A549 (cell line): ENCODE data around the gene CEPT1. TPM values are rescaled to one million over a fixed set of nuclear protein-coding genes. Genes with fewer than 3 reads are reported as not detected.

ENCODE experiments used
- ATAC-seq, 2 experiments: fragments of 200-7000 bp in 1 of 2; fragments of >200 bp in 1 of 2; cut with Nextera tagmentation in 1 of 2; cut with Tn5 transposase in 1 of 2; 3 replicates each; pipeline versions ENCODE4 v1.8.0 to v1.9.1; 2018 to 2020; ENCODE audit warnings: mild to moderate bottlenecking in 1 of 2, moderate library complexity in 1 of 2
- CTCF ChIA-PET: fragments of 300-600 bp; sonication (Branson Sonifier 250); formaldehyde crosslinking; extraction: SDS; loops from one replicate; lab custom pipeline; 2021; ENCODE audit warnings: antibody characterized with exemption, inconsistent platforms; lab: Yijun Ruan, JAX
- POLR2A ChIA-PET: fragments of 350-600 bp; formaldehyde crosslinking; extraction: SDS; loops from one replicate; lab custom pipeline; 2021; ENCODE audit warnings: antibody characterized with exemption, inconsistent platforms; lab: Yijun Ruan, JAX
- DNase-seq, 2 experiments: peaks; one replicate each; pipeline versions ENCODE4 v3.0.0 to v3.0.0-alpha.2; 2011 to 2016; ENCODE audit warnings: low read depth in 1 of 2, low spot score in 1 of 2
- FAIRE-seq: peaks from 2 replicates; lab custom pipeline; 2011; peaks lifted over from hg19 to GRCh38; lab: Jason Lieb, UNC
- H3K27ac ChIP-seq, 2 experiments: fragments of >200 bp; sonication (Bioruptor Twin); formaldehyde crosslinking; 3 replicates each; pipeline ENCODE4 v1.5.1; 2016 to 2017
- H3K4me1 ChIP-seq: fragments of >200 bp; sonication (Bioruptor Twin); formaldehyde crosslinking; 3 replicates; pipeline ENCODE4 v1.6.1; 2016
- H3K4me2 ChIP-seq: fragments of >200 bp; sonication (Bioruptor Twin); formaldehyde crosslinking; 3 replicates; pipeline ENCODE4 v1.6.1; 2016
- H3K4me3 ChIP-seq: fragments of >200 bp; sonication (Bioruptor Twin); formaldehyde crosslinking; 3 replicates; pipeline ENCODE4 v1.5.1; 2016
- H3K9me3 ChIP-seq: fragments of >200 bp; sonication (Bioruptor Twin); formaldehyde crosslinking; 3 replicates; pipeline ENCODE4 v1.6.1; 2016
- BHLHE40 ChIP-seq: IDR thresholded peaks from 2 replicates; pipeline ENCODE4 v1.6.1; 2012; ENCODE audit warnings: low read depth, low read length, inconsistent platforms
- CBX2 ChIP-seq: fragments of 200-600 bp; sonication (generic); IDR thresholded peaks from 2 replicates; pipeline ENCODE4 v1.6.1; 2016; ENCODE audit warnings: low read depth, mild to moderate bottlenecking, borderline replicate concordance
- CEBPB ChIP-seq, 2 experiments: fragments of >200 bp in 1 of 2; sonication (Bioruptor Twin) in 1 of 2; formaldehyde crosslinking in 1 of 2; IDR thresholded peaks; 2 replicates each; pipeline ENCODE4 v1.6.1; 2012 to 2016
- ESRRA ChIP-seq: fragments of 150-350 bp; IDR thresholded peaks from 2 replicates; pipeline ENCODE4 v1.6.1; 2014; ENCODE audit warnings: mild to moderate bottlenecking, low read length, borderline replicate concordance
- FOXS1 ChIP-seq: fragments of 250-450 bp; sonication (Bioruptor Pico); IDR thresholded peaks from 2 replicates; pipeline ENCODE4 v1.5.0; 2020; ENCODE audit warnings: mild to moderate bottlenecking, moderate library complexity
- HOXA7 ChIP-seq: fragments of 250-450 bp; sonication (Bioruptor Pico); IDR thresholded peaks from 2 replicates; pipeline ENCODE4 v1.5.0; 2020; ENCODE audit warnings: mild to moderate bottlenecking, moderate library complexity
- HOXB5 ChIP-seq: fragments of 250-450 bp; sonication (Bioruptor Pico); IDR thresholded peaks from 2 replicates; pipeline ENCODE4 v1.5.0; 2020; ENCODE audit warnings: mild to moderate bottlenecking, moderate library complexity
- JUN ChIP-seq, 2 experiments: fragments of >200 bp; sonication (Bioruptor Twin); formaldehyde crosslinking; IDR thresholded peaks; 2 replicates in 1 of 2; 3 replicates in 1 of 2; pipeline ENCODE4 v1.6.1; 2016 to 2017
- JUNB ChIP-seq: fragments of >200 bp; sonication (Bioruptor Twin); formaldehyde crosslinking; IDR thresholded peaks from 2 replicates; pipeline ENCODE4 v1.6.1; 2016
- KDM5A ChIP-seq: fragments of 200-600 bp; sonication (generic); IDR thresholded peaks from 2 replicates; pipeline ENCODE4 v1.6.1; 2016; ENCODE audit warnings: antibody characterized with exemption, mild to moderate bottlenecking
- MAZ ChIP-seq: fragments of 150-350 bp; IDR thresholded peaks from 2 replicates; pipeline ENCODE4 v1.6.1; 2014; ENCODE audit warnings: antibody characterized with exemption, low read depth, low read length, borderline replicate concordance
- PHF8 ChIP-seq: fragments of 200-600 bp; sonication (generic); IDR thresholded peaks from 2 replicates; pipeline ENCODE4 v1.6.1; 2016; ENCODE audit warnings: low read depth, mild to moderate bottlenecking, antibody characterized with exemption, moderate library complexity, borderline replicate concordance
- POLR2A ChIP-seq: IDR thresholded peaks from 2 replicates; pipeline ENCODE4 v1.6.1; 2012; ENCODE audit warnings: mild to moderate bottlenecking, low read length
- RAD21 ChIP-seq, 2 experiments: fragments of >200 bp in 1 of 2; sonication (Bioruptor Twin) in 1 of 2; formaldehyde crosslinking in 1 of 2; IDR thresholded peaks in 1 of 2; conservative IDR thresholded peaks in 1 of 2; 2 replicates in 1 of 2; 3 replicates in 1 of 2; pipeline ENCODE4 v1.6.1; 2012 to 2018; ENCODE audit warnings: inconsistent platforms in 1 of 2
- RARB ChIP-seq: fragments of 250-450 bp; sonication (Bioruptor Pico); IDR thresholded peaks from 2 replicates; pipeline ENCODE4 v1.8.0; 2021; ENCODE audit warnings: mild to moderate bottlenecking, moderate library complexity
- RCOR1 ChIP-seq: fragments of 150-350 bp; IDR thresholded peaks from 2 replicates; pipeline ENCODE4 v1.6.1; 2014; ENCODE audit warnings: antibody characterized with exemption, low read length, low read depth
- SMC3 ChIP-seq: fragments of >200 bp; sonication (Bioruptor Twin); formaldehyde crosslinking; IDR thresholded peaks from 3 replicates; pipeline ENCODE4 v1.6.1; 2018; ENCODE audit warnings: inconsistent platforms
- SREBF2 ChIP-seq: fragments of 450-650 bp; IDR thresholded peaks from 2 replicates; pipeline ENCODE4 v1.6.1; 2014; ENCODE audit warnings: mild to moderate bottlenecking, moderate library complexity
- TP53 ChIP-seq: fragments of 250-450 bp; sonication (Bioruptor Pico); IDR thresholded peaks from 2 replicates; pipeline ENCODE4 v1.5.0; 2021; ENCODE audit warnings: mild to moderate bottlenecking, moderate library complexity
- ZFP36 ChIP-seq: fragments of 450-650 bp; IDR thresholded peaks from 2 replicates; pipeline ENCODE4 v1.6.1; 2014; ENCODE audit warnings: borderline replicate concordance; ENCODE audit not compliant: partially characterized antibody
- WGBS: methylation state at CpG from one replicate; pipeline ENCODE4 v1.1.6; 2017; ENCODE audit errors: missing lambda C conversion rate; 5-methylcytosine and 5-hydroxymethylcytosine counted together
- polyA plus RNA-seq, 4 experiments: library from polyadenylated mRNA; depleted of rRNA in 3 of 4; stranded (reverse); fragments of >200 nt; fragmentation: RNase III in 1 of 4; extraction: RNeasy Plus Mini Kit Qiagen cat#74134 plus additional on column Dnase treatment in 1 of 4; gene quantifications; 2 replicates in 3 of 4; 3 replicates in 1 of 4; pipeline ENCODE4 v1.2.3, GENCODE V29; 2011 to 2017
- TF ChIP-seq, protein P1 (sequence below): fragments of 200-600 bp; sonication (generic); IDR thresholded peaks from 2 replicates; pipeline ENCODE4 v1.6.1; 2016; ENCODE audit warnings: antibody characterized with exemption, mild to moderate bottlenecking, moderate library complexity
- TF ChIP-seq, protein P2 (sequence below): IDR thresholded peaks from 2 replicates; pipeline ENCODE4 v1.6.1; 2012
- TF ChIP-seq, protein P3 (sequence below): IDR thresholded peaks from 2 replicates; pipeline ENCODE4 v1.6.1; 2012
- TF ChIP-seq, protein P4 (sequence below): fragments of 150-350 bp; IDR thresholded peaks from 2 replicates; pipeline ENCODE4 v1.6.1; 2014; ENCODE audit warnings: low read depth, mild to moderate bottlenecking, low read length

Gene CEPT1
- polyA plus RNA-seq, 2 of the 4 experiments (the other 2 are of a cell fraction) = 12.3 to 26.2 TPM

DNA sequence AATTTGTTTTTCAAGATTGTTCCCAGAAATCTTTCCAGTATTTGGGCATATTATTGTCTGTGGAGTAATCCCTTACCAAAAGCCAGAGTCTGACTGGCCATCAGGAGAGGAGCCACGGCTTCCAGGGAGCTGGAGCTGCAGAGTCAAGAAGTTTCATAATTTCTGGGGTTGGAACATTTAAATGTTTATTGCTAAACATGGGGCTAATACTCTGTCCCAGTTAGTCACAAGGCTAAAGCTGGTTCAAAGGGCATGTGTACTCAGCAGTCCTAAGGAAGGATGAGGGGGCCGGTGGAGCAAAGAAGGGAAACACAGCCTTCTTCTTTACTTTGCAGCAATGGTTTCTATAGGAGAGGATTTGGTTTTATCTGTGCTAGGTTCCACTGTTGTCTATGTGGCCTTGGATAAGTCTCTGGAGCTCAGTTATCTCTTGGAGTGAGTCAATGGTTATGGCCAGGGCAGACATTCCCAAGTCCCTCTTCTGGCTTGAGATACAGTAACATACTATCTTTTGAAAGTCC, 51.0 kb downstream of the CEPT1 start:
- DNase-seq (no peak), ATAC-seq (no peak), FAIRE-seq (no peak)
- TF ChIP-seq CBX2 = no peak
- no peak for TF ChIP-seq CEBPB (IDR thresholded peaks at IDR 0.05)
- no peak for TF ChIP-seq TP53 (CRISPR knock-in tag)
- no peak for TF ChIP-seq RAD21 (conservative IDR thresholded peaks at IDR 0.05 in 1 of 2, IDR thresholded peaks at IDR 0.05 in 1 of 2)
- no peak for TF ChIP-seq MAZ
- TF ChIP-seq PHF8 = no peak
- no peak for TF ChIP-seq HOXB5 (CRISPR knock-in tag)
- TF ChIP-seq FOXS1 (CRISPR knock-in tag) = no peak
- TF ChIP-seq BHLHE40 = no peak
- no peak overlapping the region for H3K4me3 ChIP-seq
- no peak overlapping the region for H3K4me2 ChIP-seq
- H3K4me1 ChIP-seq = no peaks in the 10 kb centered on the region
- no peak overlapping the region for H3K27ac ChIP-seq
- H3K9me3 ChIP-seq = no peaks in the 10 kb centered on the region
- ChIA-PET CTCF (no interaction called here), POLR2A (no interaction called here)
- 90% methylated on average over 2 of the region's 2 CpGs for WGBS

DNA sequence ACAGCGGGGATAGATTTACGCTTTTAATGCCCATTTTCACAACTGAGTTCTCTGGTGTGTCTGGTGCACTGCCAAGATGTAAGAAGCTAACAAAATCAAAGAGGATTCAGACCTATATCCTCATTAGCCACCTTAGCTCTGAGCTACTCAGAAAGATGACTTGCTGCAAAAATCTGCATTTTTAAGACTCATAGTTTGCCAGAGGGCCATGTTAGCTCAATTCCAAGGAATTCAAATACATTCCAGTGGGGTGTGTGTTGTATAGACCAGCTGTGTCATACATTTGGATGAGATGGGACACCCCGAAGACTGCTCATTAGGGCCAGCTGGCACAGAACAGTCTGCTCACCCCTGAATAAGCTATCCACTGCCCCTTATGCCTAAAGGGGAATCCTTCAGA, 51.5 kb downstream of the CEPT1 start:
- H3K27ac ChIP-seq = no peak overlapping the region
- H3K4me3 ChIP-seq = no peak overlapping the region
- no peak for DNase-seq
- no peak overlapping the region for H3K4me2 ChIP-seq
- CTCF ChIA-PET = no interaction called here
- no peaks in the 10 kb centered on the region for H3K9me3 ChIP-seq
- WGBS = 84% methylated on average over 3 of the region's 3 CpGs
- TF ChIP-seq ESRRA (no peak), RCOR1 (no peak), JUNB (no peak), POLR2A (no peak), MAZ (no peak), KDM5A (no peak), SMC3 (no peak), ZFP36 (no peak), TP53 (CRISPR knock-in tag) (no peak), JUN (IDR thresholded peaks at IDR 0.05) (no peak), HOXA7 (CRISPR knock-in tag) (no peak), SREBF2 (no peak), RARB (CRISPR knock-in tag) (no peak)
- TF ChIP-seq, protein P1, sequence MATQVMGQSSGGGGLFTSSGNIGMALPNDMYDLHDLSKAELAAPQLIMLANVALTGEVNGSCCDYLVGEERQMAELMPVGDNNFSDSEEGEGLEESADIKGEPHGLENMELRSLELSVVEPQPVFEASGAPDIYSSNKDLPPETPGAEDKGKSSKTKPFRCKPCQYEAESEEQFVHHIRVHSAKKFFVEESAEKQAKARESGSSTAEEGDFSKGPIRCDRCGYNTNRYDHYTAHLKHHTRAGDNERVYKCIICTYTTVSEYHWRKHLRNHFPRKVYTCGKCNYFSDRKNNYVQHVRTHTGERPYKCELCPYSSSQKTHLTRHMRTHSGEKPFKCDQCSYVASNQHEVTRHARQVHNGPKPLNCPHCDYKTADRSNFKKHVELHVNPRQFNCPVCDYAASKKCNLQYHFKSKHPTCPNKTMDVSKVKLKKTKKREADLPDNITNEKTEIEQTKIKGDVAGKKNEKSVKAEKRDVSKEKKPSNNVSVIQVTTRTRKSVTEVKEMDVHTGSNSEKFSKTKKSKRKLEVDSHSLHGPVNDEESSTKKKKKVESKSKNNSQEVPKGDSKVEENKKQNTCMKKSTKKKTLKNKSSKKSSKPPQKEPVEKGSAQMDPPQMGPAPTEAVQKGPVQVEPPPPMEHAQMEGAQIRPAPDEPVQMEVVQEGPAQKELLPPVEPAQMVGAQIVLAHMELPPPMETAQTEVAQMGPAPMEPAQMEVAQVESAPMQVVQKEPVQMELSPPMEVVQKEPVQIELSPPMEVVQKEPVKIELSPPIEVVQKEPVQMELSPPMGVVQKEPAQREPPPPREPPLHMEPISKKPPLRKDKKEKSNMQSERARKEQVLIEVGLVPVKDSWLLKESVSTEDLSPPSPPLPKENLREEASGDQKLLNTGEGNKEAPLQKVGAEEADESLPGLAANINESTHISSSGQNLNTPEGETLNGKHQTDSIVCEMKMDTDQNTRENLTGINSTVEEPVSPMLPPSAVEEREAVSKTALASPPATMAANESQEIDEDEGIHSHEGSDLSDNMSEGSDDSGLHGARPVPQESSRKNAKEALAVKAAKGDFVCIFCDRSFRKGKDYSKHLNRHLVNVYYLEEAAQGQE = no peak
- TF ChIP-seq, protein P2, sequence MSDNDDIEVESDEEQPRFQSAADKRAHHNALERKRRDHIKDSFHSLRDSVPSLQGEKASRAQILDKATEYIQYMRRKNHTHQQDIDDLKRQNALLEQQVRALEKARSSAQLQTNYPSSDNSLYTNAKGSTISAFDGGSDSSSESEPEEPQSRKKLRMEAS = no peak
- TF ChIP-seq, protein P3, sequence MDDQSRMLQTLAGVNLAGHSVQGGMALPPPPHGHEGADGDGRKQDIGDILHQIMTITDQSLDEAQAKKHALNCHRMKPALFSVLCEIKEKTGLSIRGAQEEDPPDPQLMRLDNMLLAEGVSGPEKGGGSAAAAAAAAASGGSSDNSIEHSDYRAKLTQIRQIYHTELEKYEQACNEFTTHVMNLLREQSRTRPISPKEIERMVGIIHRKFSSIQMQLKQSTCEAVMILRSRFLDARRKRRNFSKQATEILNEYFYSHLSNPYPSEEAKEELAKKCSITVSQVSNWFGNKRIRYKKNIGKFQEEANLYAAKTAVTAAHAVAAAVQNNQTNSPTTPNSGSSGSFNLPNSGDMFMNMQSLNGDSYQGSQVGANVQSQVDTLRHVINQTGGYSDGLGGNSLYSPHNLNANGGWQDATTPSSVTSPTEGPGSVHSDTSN = no peak
- TF ChIP-seq, protein P4, sequence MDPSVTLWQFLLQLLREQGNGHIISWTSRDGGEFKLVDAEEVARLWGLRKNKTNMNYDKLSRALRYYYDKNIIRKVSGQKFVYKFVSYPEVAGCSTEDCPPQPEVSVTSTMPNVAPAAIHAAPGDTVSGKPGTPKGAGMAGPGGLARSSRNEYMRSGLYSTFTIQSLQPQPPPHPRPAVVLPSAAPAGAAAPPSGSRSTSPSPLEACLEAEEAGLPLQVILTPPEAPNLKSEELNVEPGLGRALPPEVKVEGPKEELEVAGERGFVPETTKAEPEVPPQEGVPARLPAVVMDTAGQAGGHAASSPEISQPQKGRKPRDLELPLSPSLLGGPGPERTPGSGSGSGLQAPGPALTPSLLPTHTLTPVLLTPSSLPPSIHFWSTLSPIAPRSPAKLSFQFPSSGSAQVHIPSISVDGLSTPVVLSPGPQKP = no peak
- TF ChIP-seq, all 56 proteins: peak for 0
- no peak for FAIRE-seq
- POLR2A ChIA-PET = no interaction called here
- H3K4me1 ChIP-seq = no peaks in the 10 kb centered on the region
- ATAC-seq = no peak; a peak in 1 of 6 replicates
